Loucy (cell line): Measurements from ENCODE around the gene LYRM9.

ENCODE experiments used
- H2AFZ ChIP-seq: fragments of 200-600 bp; sonication (generic); 2 replicates; pipeline ENCODE4 v1.6.0; 2016; ENCODE audit warnings: antibody characterized with exemption, mild to moderate bottlenecking, low read length, moderate library complexity
- H3F3A ChIP-seq: fragments of 200-600 bp; 2 replicates; pipeline ENCODE4 v1.6.0; 2016; ENCODE audit warnings: antibody characterized with exemption, low read depth, mild to moderate bottlenecking
- H3K27me3 ChIP-seq: fragments of 200-600 bp; sonication (generic); 2 replicates; pipeline ENCODE4 v1.6.1; 2014; ENCODE audit warnings: low read length, mild to moderate bottlenecking; ENCODE audit not compliant: insufficient read depth, poor library complexity, severe bottlenecking
- H3K36me3 ChIP-seq: fragments of 200-600 bp; sonication (generic); 2 replicates; pipeline ENCODE4 v1.6.1; 2016; ENCODE audit warnings: low read length; ENCODE audit not compliant: insufficient read depth
- H3K4me1 ChIP-seq: fragments of 200-600 bp; sonication (generic); 2 replicates; pipeline ENCODE4 v1.5.1; 2014; ENCODE audit warnings: low read length, mild to moderate bottlenecking; ENCODE audit not compliant: insufficient read depth, poor library complexity, severe bottlenecking
- H3K4me2 ChIP-seq: fragments of 200-600 bp; sonication (generic); 2 replicates; pipeline ENCODE4 v1.6.0; 2014; ENCODE audit warnings: antibody characterized with exemption, low read length, low read depth, mild to moderate bottlenecking; ENCODE audit not compliant: poor library complexity, severe bottlenecking
- H3K4me3 ChIP-seq: fragments of 200-600 bp; sonication (generic); 2 replicates; pipeline ENCODE4 v1.5.1; 2014; ENCODE audit warnings: low read length, mild to moderate bottlenecking, mixed read lengths; ENCODE audit not compliant: poor library complexity, severe bottlenecking
- H3K79me2 ChIP-seq: fragments of 200-600 bp; sonication (generic); 2 replicates; pipeline ENCODE4 v1.6.1; 2014; ENCODE audit warnings: low read length; ENCODE audit not compliant: insufficient read depth
- H3K9ac ChIP-seq: fragments of 200-600 bp; sonication (generic); 2 replicates; pipeline ENCODE4 v1.6.0; 2014; ENCODE audit warnings: mild to moderate bottlenecking, low read depth, low read length, moderate library complexity; ENCODE audit not compliant: poor library complexity, severe bottlenecking
- H3K9me2 ChIP-seq: fragments of 200-600 bp; sonication (generic); replicated peaks from 2 replicates; pipeline ENCODE4 v1.6.1; 2016; ENCODE audit warnings: low read depth, low read length, mixed read lengths
- H3K9me3 ChIP-seq: fragments of 200-600 bp; sonication (generic); 2 replicates; pipeline ENCODE4 v1.6.1; 2014; ENCODE audit warnings: mild to moderate bottlenecking, antibody characterized with exemption, low read length, low read depth; ENCODE audit not compliant: insufficient read depth
- H4K20me1 ChIP-seq: fragments of 200-600 bp; sonication (generic); 2 replicates; pipeline ENCODE4 v1.6.0; 2014; ENCODE audit warnings: antibody characterized with exemption, low read length, mild to moderate bottlenecking; ENCODE audit not compliant: insufficient read depth, poor library complexity, severe bottlenecking
- EZH2phosphoT487 ChIP-seq: fragments of 200-600 bp; IDR thresholded peaks from 2 replicates; pipeline ENCODE4 v1.6.1; 2018; ENCODE audit warnings: antibody characterized with exemption, mild to moderate bottlenecking, moderate library complexity, borderline replicate concordance
- TF ChIP-seq, protein P1 (sequence below): fragments of 200-600 bp; sonication (generic); conservative IDR thresholded peaks from 2 replicates; pipeline ENCODE4 v1.5.1; 2014; ENCODE audit warnings: mild to moderate bottlenecking, antibody characterized with exemption, low read length

LYRM9 gene

DNA sequence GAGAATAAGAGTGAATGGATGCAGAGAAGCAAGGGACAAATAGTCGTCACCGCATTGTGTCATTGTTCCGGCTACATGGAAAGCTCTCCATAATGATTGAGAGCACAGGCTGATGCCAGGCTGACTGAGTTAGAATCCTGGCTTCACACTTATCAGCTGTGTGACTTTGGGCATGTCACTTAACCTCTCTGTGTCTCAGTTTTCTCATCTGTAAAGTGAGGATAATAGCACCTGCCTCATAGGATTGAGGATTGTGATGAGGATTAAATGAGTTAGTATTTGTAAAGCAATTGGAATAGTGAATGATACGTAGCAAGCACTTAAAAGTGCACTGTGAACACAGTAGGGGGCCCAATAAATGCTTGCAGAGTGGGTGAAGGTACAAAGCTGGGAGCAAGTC lies 45.7 kb upstream of the LYRM9 start:
- no peaks in the 10 kb centered on the region for H3K36me3 ChIP-seq
- H3K9me3 ChIP-seq, result no peaks in the 10 kb centered on the region
- no peak overlapping the region for H3K9ac ChIP-seq
- H3K4me3 ChIP-seq, result no peak overlapping the region
- H3F3A ChIP-seq, result no peaks in the 10 kb centered on the region
- no peaks in the 10 kb centered on the region for H3K27me3 ChIP-seq
- H3K79me2 ChIP-seq, result no peaks in the 10 kb centered on the region
- H2AFZ ChIP-seq, result no peak overlapping the region
- no peaks in the 10 kb centered on the region for H3K4me1 ChIP-seq
- no peaks in the 10 kb centered on the region for H4K20me1 ChIP-seq
- TF ChIP-seq, protein P1, sequence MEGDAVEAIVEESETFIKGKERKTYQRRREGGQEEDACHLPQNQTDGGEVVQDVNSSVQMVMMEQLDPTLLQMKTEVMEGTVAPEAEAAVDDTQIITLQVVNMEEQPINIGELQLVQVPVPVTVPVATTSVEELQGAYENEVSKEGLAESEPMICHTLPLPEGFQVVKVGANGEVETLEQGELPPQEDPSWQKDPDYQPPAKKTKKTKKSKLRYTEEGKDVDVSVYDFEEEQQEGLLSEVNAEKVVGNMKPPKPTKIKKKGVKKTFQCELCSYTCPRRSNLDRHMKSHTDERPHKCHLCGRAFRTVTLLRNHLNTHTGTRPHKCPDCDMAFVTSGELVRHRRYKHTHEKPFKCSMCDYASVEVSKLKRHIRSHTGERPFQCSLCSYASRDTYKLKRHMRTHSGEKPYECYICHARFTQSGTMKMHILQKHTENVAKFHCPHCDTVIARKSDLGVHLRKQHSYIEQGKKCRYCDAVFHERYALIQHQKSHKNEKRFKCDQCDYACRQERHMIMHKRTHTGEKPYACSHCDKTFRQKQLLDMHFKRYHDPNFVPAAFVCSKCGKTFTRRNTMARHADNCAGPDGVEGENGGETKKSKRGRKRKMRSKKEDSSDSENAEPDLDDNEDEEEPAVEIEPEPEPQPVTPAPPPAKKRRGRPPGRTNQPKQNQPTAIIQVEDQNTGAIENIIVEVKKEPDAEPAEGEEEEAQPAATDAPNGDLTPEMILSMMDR, result no peak
- TF ChIP-seq EZH2phosphoT487, result no peak
- H3K4me2 ChIP-seq, result no peak overlapping the region
- H3K9me2 ChIP-seq, result no peaks in the 10 kb centered on the region

DNA sequence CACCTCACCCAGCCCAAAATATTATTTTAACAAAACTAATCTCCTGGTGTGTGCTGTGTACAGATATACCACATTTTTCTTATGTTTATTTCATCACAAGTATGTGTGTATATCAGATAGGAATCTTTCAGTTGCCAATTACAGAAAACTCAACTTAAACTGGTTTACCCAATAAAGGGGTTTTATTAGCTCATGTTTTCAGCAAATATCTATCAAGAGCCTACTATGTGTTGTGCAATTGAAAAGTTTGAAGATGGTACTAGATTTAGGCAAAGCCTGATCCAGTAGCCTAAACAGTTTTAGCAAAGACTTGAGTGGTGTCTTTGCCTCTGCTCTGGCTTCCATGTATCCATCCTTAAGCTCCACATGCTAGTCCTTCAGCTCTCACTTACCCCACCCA lies 45.1 kb upstream of the LYRM9 start:
- H2AFZ ChIP-seq, result no peak overlapping the region
- TF ChIP-seq EZH2phosphoT487, result no peak
- TF ChIP-seq, protein P1, result no peak
- no peak overlapping the region for H3K4me3 ChIP-seq
- H3K9ac ChIP-seq, result no peak overlapping the region
- no peaks in the 10 kb centered on the region for H3K36me3 ChIP-seq
- H4K20me1 ChIP-seq, result no peaks in the 10 kb centered on the region
- H3K4me1 ChIP-seq, result no peaks in the 10 kb centered on the region
- no peaks in the 10 kb centered on the region for H3K79me2 ChIP-seq
- no peaks in the 10 kb centered on the region for H3F3A ChIP-seq
- no peaks in the 10 kb centered on the region for H3K9me3 ChIP-seq
- no peaks in the 10 kb centered on the region for H3K27me3 ChIP-seq
- H3K4me2 ChIP-seq, result no peak overlapping the region
- no peaks in the 10 kb centered on the region for H3K9me2 ChIP-seq

DNA sequence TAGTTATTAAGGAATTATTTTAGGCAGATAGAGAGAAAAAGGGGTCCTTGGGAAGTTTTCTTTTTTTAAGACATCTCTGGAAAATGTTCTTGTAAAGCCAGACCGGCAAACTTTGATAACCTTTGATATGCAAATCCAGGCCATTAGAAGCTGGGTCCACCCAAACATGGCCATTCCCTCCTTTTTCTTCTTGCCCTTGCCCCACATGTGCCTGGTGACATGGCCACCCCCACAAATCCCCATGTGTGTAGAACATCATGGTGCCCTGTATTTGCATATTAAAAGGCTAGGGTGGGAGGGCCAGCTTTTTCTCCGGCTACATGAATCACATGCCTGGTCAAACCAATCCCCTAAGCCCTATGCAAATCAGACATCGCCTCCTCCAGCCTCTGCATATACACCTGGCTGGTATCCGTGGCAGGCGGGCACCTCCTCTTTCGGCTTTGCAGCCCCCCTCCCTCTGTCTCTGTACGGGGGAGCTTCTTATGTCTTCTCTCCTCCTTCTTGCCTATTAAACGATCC lies 43.9 kb upstream of the LYRM9 start:
- no peaks in the 10 kb centered on the region for H3K9me3 ChIP-seq
- H3K9ac ChIP-seq, result no peak overlapping the region
- no peaks in the 10 kb centered on the region for H3F3A ChIP-seq
- no peak overlapping the region for H2AFZ ChIP-seq
- TF ChIP-seq, protein P1, result no peak
- TF ChIP-seq EZH2phosphoT487, result no peak
- H3K4me3 ChIP-seq, result no peak overlapping the region
- H3K79me2 ChIP-seq, result no peaks in the 10 kb centered on the region
- no peaks in the 10 kb centered on the region for H3K27me3 ChIP-seq
- H3K4me1 ChIP-seq, result no peaks in the 10 kb centered on the region
- no peak overlapping the region for H3K4me2 ChIP-seq
- no peaks in the 10 kb centered on the region for H3K9me2 ChIP-seq
- no peaks in the 10 kb centered on the region for H3K36me3 ChIP-seq
- no peaks in the 10 kb centered on the region for H4K20me1 ChIP-seq
